Kidney glomerular epithelial cell (primary cell): ENCODE measurements around the gene VAV2.

Experiments used
- DNase-seq: peaks from one replicate; lab custom pipeline; 2025; lab: John Stamatoyannopoulos, UW

Gene VAV2

GRCh38 chr9:133952598-133953550 is 39.2 kb downstream of the VAV2 start:
- no peak for DNase-seq

GRCh38 chr9:133951265-133951664 is 40.9 kb downstream of the VAV2 start:
- DNase-seq: no peak

GRCh38 chr9:133950629-133951111 is 41.5 kb downstream of the VAV2 start:
- no peak for DNase-seq

- DNase-seq: no peak
Observed at GRCh38 chr9:133950192-133950591, 41.9 kb downstream of the VAV2 start.

- no peak for DNase-seq
Observed at GRCh38 chr9:133949486-133950061, 42.5 kb downstream of the VAV2 start.

GRCh38 chr9:133948561-133949485 is 43.3 kb downstream of the VAV2 start:
- no peak for DNase-seq

- DNase-seq: no peak
Observed at GRCh38 chr9:133948131-133948530, 44.0 kb downstream of the VAV2 start.

GRCh38 chr9:133946840-133947486 is 45.2 kb downstream of the VAV2 start:
- no peak for DNase-seq

- DNase-seq: no peak
Observed at GRCh38 chr9:133945977-133946753, 46.0 kb downstream of the VAV2 start.

GRCh38 chr9:133945314-133945975 is 46.7 kb downstream of the VAV2 start:
- no peak for DNase-seq

- no peak for DNase-seq
Observed at GRCh38 chr9:133944746-133945135, 47.4 kb downstream of the VAV2 start.

- DNase-seq: no peak
Observed at GRCh38 chr9:133943781-133944745, 48.1 kb downstream of the VAV2 start.

GRCh38 chr9:133943036-133943780 is 48.9 kb downstream of the VAV2 start:
- no peak for DNase-seq

- no peak for DNase-seq
Observed at GRCh38 chr9:133942206-133942975, 49.7 kb downstream of the VAV2 start.

- no peak for DNase-seq
Observed at GRCh38 chr9:133939845-133940244, 52.3 kb downstream of the VAV2 start.

GRCh38 chr9:133939171-133939785 is 52.8 kb downstream of the VAV2 start:
- no peak for DNase-seq

- DNase-seq: no peak
Observed at GRCh38 chr9:133938753-133939152, 53.4 kb downstream of the VAV2 start.
